GM19438 (cell line): ENCODE measurements around the gene CSF2.

Source experiments
- ATAC-seq: cut with Tn5 transposase; IDR thresholded peaks from one replicate; pipeline ENCODE4 v1.9.1; 2021; ENCODE audit warnings: low read depth; ENCODE audit not compliant: unreplicated experiment

The CSF2 gene

DNA sequence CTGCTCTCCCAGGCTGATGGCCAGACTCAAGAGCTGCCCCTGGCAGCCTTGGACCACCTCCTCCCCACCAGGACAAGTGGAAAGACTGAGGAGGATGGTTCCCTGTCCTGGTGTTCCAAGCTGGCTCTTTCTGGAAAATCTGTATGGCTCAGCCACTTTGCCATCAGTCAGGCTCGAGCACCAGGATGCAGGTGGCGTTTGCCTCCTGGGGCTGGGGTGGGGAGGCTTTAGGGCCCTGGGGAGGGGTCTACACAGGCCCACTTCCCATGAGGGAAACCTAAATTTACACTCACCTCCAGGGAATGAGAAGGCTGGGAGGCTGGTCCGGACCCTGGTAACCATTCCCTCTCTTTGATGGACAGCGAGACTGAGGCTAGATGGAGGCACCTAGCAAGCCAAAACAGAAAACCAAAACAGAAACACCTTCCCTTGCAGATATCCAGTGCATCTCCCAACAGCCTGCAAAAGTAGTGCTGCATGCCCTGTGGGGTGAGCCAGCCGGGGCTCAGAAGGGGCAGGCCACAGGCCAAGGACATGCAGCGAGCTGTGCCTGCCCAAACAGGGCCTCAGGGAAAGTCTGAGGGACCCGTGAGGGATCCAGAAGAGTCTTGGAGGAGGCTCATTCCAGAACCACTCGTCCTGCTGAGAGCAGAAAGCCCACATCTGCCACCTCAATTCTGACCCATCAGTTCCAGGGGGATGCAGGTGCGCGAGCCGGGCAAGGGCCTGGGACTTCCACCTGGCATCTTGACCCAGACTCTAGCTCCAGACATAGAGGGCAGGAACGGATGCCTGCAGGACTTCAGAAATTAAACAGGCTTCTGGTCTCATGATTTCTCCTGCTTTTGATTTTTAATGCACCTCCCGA, 5.4 kb upstream of the CSF2 start:
- no peak for ATAC-seq

DNA sequence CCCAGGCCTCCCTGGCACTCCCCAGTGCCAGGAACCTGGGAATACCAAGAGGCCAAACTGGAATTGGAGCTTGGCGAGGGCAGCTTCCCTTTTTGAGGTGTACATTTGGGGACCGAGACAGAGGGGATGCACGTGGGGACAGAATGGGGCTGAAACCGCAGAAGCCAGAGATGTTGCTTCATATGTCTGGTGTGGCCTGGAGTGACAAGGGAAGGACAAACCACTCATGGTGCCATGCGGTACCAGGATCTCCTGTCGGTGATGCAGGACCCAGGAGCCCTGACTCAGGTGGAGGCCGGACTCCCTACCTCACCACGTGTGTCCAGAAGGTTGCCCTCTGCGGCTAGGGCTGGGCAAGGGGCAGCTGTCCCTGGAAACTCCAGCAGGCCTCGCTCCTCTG, 4.0 kb upstream of the CSF2 start:
- no peak for ATAC-seq

- ATAC-seq: no peak
These were observed 3.6 kb upstream of the CSF2 start for GRCh38 chr5:132069994-132070393.

- ATAC-seq: no peak
These were observed 2.9 kb upstream of the CSF2 start for GRCh38 chr5:132070460-132071337.

DNA sequence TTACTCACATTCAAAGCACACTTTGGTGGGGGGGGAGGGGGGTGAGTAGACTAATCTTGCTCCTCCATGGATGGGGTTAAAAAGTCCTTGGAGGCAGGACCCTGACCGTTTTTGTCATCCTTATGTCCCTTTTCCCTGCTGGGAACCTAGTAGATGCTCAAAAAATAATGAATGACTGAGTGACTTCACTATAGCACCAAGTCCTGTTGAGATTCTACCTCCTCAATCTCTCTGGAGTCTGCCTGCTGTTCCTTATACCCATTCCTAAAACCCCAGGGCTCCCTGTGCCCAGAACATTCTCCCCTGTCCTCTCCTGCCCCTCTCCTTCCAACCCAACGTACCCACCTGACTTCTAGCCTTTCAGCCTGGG, 2.3 kb upstream of the CSF2 start:
- ATAC-seq: no peak

GRCh38 chr5:132072070-132072469, 1.5 kb upstream of the CSF2 start:
- no peak for ATAC-seq

DNA sequence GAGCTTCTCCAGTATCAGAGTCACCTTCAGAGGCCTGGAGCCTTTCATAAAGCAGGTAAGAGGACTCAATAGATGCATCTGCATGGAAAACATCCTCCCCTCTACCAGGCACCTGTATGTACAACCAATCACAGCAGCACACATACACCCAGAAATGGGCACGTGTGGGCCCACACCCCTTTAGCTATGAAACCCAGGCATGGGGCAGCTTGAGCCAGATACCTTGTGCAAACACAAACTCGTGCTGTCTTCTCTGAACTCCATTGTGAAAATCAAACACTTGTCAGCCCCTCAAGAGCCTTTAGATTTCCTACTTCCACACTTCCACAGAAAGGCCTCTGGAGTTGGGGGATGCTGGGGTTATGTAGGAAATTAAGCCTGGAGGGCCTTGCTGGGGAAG, 1.1 kb upstream of the CSF2 start:
- no peak for ATAC-seq

- no peak for ATAC-seq
These were observed 642 bp downstream of the CSF2 start for GRCh38 chr5:132074091-132074771.

DNA sequence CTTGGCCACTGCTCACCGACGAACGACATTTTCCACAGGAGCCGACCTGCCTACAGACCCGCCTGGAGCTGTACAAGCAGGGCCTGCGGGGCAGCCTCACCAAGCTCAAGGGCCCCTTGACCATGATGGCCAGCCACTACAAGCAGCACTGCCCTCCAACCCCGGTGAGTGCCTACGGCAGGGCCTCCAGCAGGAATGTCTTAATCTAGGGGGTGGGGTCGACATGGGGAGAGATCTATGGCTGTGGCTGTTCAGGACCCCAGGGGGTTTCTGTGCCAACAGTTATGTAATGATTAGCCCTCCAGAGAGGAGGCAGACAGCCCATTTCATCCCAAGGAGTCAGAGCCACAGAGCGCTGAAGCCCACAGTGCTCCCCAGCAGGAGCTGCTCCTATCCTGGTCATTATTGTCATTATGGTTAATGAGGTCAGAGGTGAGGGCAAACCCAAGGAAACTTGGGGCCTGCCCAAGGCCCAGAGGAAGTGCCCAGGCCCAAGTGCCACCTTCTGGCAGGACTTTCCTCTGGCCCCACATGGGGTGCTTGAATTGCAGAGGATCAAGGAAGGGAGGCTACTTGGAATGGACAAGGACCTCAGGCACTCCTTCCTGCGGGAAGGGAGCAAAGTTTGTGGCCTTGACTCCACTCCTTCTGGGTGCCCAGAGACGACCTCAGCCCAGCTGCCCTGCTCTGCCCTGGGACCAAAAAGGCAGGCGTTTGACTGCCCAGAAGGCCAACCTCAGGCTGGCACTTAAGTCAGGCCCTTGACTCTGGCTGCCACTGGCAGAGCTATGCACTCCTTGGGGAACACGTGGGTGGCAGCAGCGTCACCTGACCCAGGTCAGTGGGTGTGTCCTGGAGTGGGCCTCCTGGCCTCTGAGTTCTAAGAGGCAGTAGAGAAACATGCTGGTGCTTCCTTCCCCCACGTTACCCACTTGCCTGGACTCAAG, 1.5 kb downstream of the CSF2 start:
- no peak for ATAC-seq

DNA sequence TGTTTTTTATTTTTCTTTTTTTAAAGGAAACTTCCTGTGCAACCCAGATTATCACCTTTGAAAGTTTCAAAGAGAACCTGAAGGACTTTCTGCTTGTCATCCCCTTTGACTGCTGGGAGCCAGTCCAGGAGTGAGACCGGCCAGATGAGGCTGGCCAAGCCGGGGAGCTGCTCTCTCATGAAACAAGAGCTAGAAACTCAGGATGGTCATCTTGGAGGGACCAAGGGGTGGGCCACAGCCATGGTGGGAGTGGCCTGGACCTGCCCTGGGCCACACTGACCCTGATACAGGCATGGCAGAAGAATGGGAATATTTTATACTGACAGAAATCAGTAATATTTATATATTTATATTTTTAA, 2.1 kb downstream of the CSF2 start:
- no peak for ATAC-seq

GRCh38 chr5:132076202-132076830, 2.7 kb downstream of the CSF2 start:
- no peak for ATAC-seq

DNA sequence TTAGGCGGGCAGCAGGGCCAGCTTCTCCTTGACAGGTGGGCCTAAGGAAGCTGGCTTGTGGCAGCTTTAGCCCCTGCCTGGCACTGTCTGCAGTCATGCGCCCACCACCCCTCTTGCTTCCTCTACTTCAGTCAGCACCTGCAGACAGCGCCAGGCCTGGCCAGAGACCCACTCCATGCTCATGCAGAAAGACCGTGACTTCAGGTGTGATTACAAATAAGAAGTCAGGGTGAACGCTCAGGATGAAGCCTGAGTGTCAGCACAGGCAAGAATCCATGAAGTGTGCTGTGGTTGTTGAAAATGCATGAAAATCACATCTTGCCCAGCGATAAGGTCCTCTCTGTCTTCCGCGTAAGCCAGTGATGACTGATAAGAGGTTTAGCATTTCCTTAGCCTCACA, 3.4 kb downstream of the CSF2 start:
- no peak for ATAC-seq

DNA sequence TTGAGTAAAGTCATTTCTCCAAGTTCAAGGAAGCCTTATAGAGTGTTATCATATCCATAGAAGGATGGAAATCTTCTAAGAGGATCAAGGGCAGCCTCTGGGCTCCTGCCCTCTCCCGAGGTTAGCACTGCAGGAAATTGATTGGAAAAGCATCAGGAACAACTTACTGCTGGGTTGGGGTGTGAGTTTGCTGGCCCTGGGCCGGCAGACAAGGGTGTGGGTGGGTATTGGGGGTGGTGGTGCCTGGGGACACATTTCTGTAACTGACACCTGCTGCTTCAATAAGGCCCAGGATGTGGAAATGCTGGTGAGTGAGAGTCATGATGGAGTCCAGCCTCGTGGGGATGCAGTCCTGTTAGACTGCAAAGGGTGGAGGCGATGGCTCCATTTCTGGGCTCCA, 5.5 kb downstream of the CSF2 start:
- ATAC-seq: no peak

DNA sequence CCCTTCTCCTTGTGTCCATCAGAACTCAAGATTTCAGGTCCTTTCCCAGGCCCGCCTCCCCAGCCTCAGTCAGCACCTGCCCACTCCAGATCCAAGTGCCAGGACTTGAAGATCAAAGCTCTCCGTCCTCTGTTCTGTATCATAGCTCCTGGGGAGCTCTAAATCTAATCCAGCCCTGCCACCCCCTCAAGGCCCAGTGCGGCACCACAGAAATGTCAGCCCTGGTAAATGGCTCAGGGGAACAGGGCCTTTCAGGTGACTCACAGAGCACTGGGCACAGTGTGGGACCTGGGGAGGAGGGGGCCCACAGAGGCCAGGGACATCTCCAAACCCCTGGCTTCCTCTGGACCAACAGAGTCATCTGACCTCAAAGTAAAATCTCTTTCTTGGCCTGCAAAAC, 6.0 kb downstream of the CSF2 start:
- ATAC-seq: no peak

GRCh38 chr5:132080595-132080994, 7.0 kb downstream of the CSF2 start:
- ATAC-seq: no peak

GRCh38 chr5:132081458-132081857, 7.9 kb downstream of the CSF2 start:
- ATAC-seq: no peak

DNA sequence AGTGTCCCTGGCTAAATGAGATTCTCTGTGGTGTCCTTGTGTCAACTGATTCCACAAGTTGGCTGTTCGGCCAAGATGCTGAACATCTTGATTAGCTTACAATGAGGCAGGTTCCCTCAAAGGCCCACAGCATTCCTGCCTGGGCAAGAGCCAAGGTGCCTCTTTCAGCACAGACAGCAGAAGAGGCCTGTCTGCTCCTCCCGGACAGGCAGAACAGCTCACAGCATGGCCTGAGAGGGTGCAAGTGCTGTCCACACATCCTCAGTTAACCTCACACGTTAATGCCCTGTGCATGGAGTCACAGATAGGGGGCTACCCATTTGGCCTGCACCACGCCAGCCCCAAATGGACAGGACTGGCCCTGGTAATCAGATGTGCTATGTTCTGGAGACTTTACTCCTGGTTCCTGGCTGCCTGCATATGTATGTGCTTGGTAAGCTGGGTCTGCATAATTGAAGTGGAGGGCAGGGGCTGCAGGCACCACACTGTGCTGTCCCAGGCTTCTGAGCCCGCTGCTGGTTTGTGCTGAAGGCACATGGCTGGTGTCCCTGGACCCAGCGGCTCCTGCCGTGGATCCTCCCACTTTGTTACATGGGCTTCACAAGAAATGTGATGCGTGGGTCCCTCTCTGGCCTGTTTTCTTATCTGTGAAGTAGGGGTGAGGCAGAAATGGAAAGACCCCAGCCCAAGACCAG, 8.9 kb downstream of the CSF2 start:
- no peak for ATAC-seq

- no peak for ATAC-seq
These were observed 9.6 kb downstream of the CSF2 start for GRCh38 chr5:132083071-132083678.

GRCh38 chr5:132085686-132086085, 12.1 kb downstream of the CSF2 start:
- ATAC-seq: no peak
